ENCODE data around the gene AGBL1.

- no peak for TF ChIP-seq POLR2AphosphoS5 (IDR thresholded peaks at IDR 0.05; ENCODE audit: low read depth, low read length)
- no peak for TF ChIP-seq TAF1 (IDR thresholded peaks at IDR 0.05; ENCODE audit: borderline replicate concordance, insufficient read depth, low read length)
- no peak for TF ChIP-seq REST (IDR thresholded peaks at IDR 0.05; ENCODE audit: insufficient read depth in 1 of 2, low read depth in 2 of 2, low read length in 2 of 2)
- no peak for TF ChIP-seq SIN3A (IDR thresholded peaks at IDR 0.05; ENCODE audit: borderline replicate concordance, insufficient read depth, low read length)
These were observed 664.6 kb downstream of the AGBL1 start for GRCh38 chr15:86744198-86744780.

Measured in PFSK-1 (cell line).